Thyroid gland (tissue), 4 donors: ENCODE results near the gene PPP1R12B.

Experiments used
- CTCF ChIP-seq, 6 experiments: fragments of 200-600 bp in 3 of 6; fragments of 450-650 bp in 3 of 6; sonication (generic) in 3 of 6; IDR thresholded peaks; one replicate each; pipeline ENCODE4 v1.5.1; 2016 to 2019; ENCODE audit warnings: antibody characterized with exemption in 6 of 6, mild to moderate bottlenecking in 2 of 6, inconsistent platforms in 1 of 6, moderate library complexity in 1 of 6
- POLR2A ChIP-seq, 2 donors: fragments of 450-650 bp; IDR thresholded peaks; one replicate each; pipeline ENCODE4 v1.6.1; 2017; ENCODE audit warnings: antibody characterized with exemption in 2 of 2, mild to moderate bottlenecking in 2 of 2, moderate library complexity in 1 of 2

- TF ChIP-seq POLR2A (IDR thresholded peaks at IDR 0.05) (no peak), CTCF (IDR thresholded peaks at IDR 0.05) (no peak)
These were observed 237.7 kb downstream of the PPP1R12B start for GRCh38 chr1:202586018-202586821.
